Heart right ventricle (tissue), 16 donors: ENCODE measurements around the gene PON1. TPM values are rescaled to one million over a fixed set of nuclear protein-coding genes. Genes with fewer than 3 reads are reported as not detected.

Experiments used
- ATAC-seq, 8 donors: fragments of 200-7000 bp; cut with Tn5 transposase; one replicate each; pipeline ENCODE4 v1.9.1; 2020; ENCODE audit warnings: mild to moderate bottlenecking in 8 of 8, moderate library complexity in 8 of 8, moderate number of reproducible peaks in 1 of 8
- DNase-seq, 2 donors: peaks; one replicate each; pipeline ENCODE4 v3.0.0-alpha.2; 2020
- H3K27ac ChIP-seq, 10 donors: fragments of 200-600 bp; sonication (generic) in 2 of 10; one replicate each; pipeline versions ENCODE4 v1.5.0 to v1.8.0; 2020 to 2022; ENCODE audit warnings: mild to moderate bottlenecking in 3 of 10
- H3K27me3 ChIP-seq, 7 donors: fragments of 200-600 bp; one replicate each; pipeline ENCODE4 v1.8.0; 2021 to 2022; ENCODE audit warnings: mild to moderate bottlenecking in 2 of 7
- H3K36me3 ChIP-seq, 9 donors: fragments of 200-600 bp; sonication (generic) in 1 of 9; one replicate each; pipeline versions ENCODE4 v1.5.0 to v1.8.0; 2020 to 2022; ENCODE audit warnings: mild to moderate bottlenecking in 2 of 9
- H3K4me1 ChIP-seq, 9 donors: fragments of 200-600 bp; sonication (generic) in 1 of 9; one replicate each; pipeline versions ENCODE4 v1.5.0 to v1.8.0; 2020 to 2022; ENCODE audit warnings: mild to moderate bottlenecking in 4 of 9
- H3K4me3 ChIP-seq, 10 donors: fragments of 200-600 bp; sonication (generic) in 2 of 10; one replicate each; pipeline versions ENCODE4 v1.5.0 to v1.8.0; 2020 to 2022; ENCODE audit warnings: mild to moderate bottlenecking in 7 of 10, moderate library complexity in 2 of 10
- H3K9me3 ChIP-seq, 11 donors: fragments of 200-600 bp in 10 of 11; sonication (generic) in 2 of 11; one replicate each; pipeline versions ENCODE4 v1.5.0 to v1.8.0; 2013 to 2022; ENCODE audit warnings: mild to moderate bottlenecking in 2 of 11, control low read depth in 1 of 11, moderate library complexity in 1 of 11
- WGBS, 2 donors: extraction: QIAGEN DNeasy Blood & Tissue Kit; methylation state at CpG; one replicate each; pipeline ENCODE4 v1.1.7; 2013; ENCODE audit warnings: inconsistent platforms in 1 of 2; 5-methylcytosine and 5-hydroxymethylcytosine counted together
- intact Hi-C, 10 donors: fragments of 100-400 bp; cut with DNase I; formaldehyde crosslinking; loops; one replicate each; pipeline versions ENCODE4 v1.11.1 to v1.14.2; 2022
- polyA plus RNA-seq, 2 donors: library from polyadenylated mRNA; stranded (reverse); fragments of 200-250 nt; gene quantifications; one replicate each; pipeline ENCODE4 v1.2.3, GENCODE V29; 2013
- total RNA-seq, 10 donors: library from RNA; stranded (reverse); fragmentation: NEBNext Ultra II Directional in 3 of 10; extraction: Animal tissue kit (Norgen Biotek cat#: 25700) in 3 of 10; gene quantifications; one replicate each; pipeline versions ENCODE4 v1.2.1 to v1.2.4, GENCODE V29; 2021 to 2023
- TF ChIP-seq, protein P1 (sequence below), 9 donors: fragments of 200-600 bp; sonication (generic) in 2 of 9; IDR thresholded peaks; one replicate each; pipeline versions ENCODE4 v1.5.0 to v1.8.0; 2021 to 2022; ENCODE audit warnings: antibody characterized with exemption in 9 of 9, mild to moderate bottlenecking in 5 of 9, moderate library complexity in 1 of 9
- donor health status: Arrhythmogenic right ventricular cardiomyopathy.
- donor health status: ischemic (EF 13 %, LVEDD 7.1; RV severe dilation, severe dysfunction).
- donor health status: healthy with polysubstance abuse.
- donor health status: DM: no; HTN: yes; CAD: no.
- donor health status: DM: no; HTN: no; CAD: no.
- donor health status: ischemic (EF 25% LVEDD 6.9; RV normal size, moderate dysfunction).
- donor health status: ischemic (EF 25% LVEDD 5.7; RV mildly dilated, moderate dysfunction).
- donor health status: healthy.
- donor health status: DM: yes; HTN: yes; CAD: no.
- donor health status: Ischemic cardiomyopathy.
- donor health status: ischemic (EF 35%, LVEDD 5.7; RV mildly dilated, moderate dysfunction).
- donor health status: nonischemic (EF 11% LVEDD 7.7; RV severe dilation, severe dysfunction).
- donor health status: DM: yes; HTN: yes; CAD: no.
- donor health status: PGD.
- donor health status: ischemic (EF 29% LVEDD 5.4; RV normal size, mild dysfunction).
- donor health status: nonischemic (EF 23%, LVEDD 6.1; RV moderate dilation, normal function).

PON1 gene
- total and polyA plus RNA-seq, 12 donors, result 0.07 to 0.09 TPM; not detected in 10

DNA sequence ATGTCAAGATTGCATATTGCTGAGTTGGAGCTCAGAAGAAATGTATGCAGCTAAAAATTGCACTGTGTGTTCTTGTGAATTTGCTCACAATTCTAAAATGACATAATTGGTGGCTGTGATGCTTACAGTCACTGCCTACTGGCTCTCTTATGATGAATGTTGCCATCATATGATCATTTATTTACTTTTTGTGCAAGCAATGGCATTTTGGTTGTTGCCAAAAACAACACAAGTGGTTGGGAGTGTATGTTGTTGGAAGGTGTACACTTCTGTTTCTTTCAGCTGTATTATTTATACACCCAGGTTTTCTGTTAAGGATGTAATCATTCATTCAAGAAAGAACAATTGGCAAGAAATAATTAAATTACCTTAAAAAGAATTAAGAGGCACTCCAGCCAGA is 28.9 kb downstream of the PON1 start:
- peaks cover 0 to 5% (median 0%) of the 10 kb centered on the region in 9 donors for H3K36me3 ChIP-seq
- H3K9me3 ChIP-seq, result no peaks in the 10 kb centered on the region
- intact Hi-C loops, result no loop called here
- ATAC-seq (no peak), DNase-seq (no peak)
- no peaks in the 10 kb centered on the region for H3K4me1 ChIP-seq
- H3K27me3 ChIP-seq, result no peaks in the 10 kb centered on the region
- TF ChIP-seq, protein P1, sequence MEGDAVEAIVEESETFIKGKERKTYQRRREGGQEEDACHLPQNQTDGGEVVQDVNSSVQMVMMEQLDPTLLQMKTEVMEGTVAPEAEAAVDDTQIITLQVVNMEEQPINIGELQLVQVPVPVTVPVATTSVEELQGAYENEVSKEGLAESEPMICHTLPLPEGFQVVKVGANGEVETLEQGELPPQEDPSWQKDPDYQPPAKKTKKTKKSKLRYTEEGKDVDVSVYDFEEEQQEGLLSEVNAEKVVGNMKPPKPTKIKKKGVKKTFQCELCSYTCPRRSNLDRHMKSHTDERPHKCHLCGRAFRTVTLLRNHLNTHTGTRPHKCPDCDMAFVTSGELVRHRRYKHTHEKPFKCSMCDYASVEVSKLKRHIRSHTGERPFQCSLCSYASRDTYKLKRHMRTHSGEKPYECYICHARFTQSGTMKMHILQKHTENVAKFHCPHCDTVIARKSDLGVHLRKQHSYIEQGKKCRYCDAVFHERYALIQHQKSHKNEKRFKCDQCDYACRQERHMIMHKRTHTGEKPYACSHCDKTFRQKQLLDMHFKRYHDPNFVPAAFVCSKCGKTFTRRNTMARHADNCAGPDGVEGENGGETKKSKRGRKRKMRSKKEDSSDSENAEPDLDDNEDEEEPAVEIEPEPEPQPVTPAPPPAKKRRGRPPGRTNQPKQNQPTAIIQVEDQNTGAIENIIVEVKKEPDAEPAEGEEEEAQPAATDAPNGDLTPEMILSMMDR (IDR thresholded peaks at IDR 0.05), result no peak
- H3K27ac ChIP-seq, result no peak overlapping the region
- no peak overlapping the region for H3K4me3 ChIP-seq

DNA sequence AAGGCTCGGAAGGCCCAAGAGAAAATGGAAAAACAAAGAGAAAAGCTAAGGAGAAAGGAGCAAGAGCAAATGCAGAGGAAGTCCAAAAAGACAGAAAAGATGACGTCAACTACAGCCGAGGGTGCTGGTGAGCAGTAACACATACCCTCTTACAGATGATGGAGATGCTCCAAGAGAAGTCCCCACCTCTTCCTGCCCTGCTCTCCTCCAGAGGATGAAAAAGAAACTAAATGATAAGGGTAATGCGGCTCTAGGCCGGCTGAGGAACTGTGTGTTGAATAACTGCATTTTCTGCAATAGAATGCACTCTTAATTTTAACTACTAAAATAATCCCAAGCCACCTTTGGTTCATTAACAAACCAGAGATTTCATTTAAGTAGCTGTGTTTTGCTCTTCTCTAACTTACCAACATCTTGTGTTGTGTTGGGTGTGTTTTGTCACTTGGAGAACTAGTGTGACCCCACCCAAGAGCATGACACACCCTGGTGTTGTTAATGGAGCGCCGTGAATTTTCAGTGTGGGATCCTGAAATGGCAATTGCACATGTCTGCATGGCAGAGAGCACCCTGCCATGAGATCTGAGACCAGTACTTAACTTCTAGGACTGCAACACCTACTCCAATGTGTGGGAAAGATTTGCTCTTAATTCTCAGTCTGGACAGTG is 34.0 kb downstream of the PON1 start:
- WGBS, 2 donors, result 73 to 77% methylated on average over 7 of the region's 7 CpGs
- H3K4me3 ChIP-seq, result no peak overlapping the region
- H3K4me1 ChIP-seq, result no peaks in the 10 kb centered on the region
- no peak for ATAC-seq
- peaks cover 0 to 10% (median 0%) of the 10 kb centered on the region in 9 donors for H3K36me3 ChIP-seq
- H3K27ac ChIP-seq, result no peak overlapping the region
- no peak for DNase-seq
- H3K9me3 ChIP-seq, result no peaks in the 10 kb centered on the region
- TF ChIP-seq, protein P1 (IDR thresholded peaks at IDR 0.05), result no peak
- no peaks in the 10 kb centered on the region for H3K27me3 ChIP-seq
- intact Hi-C loops, result no loop called here

DNA sequence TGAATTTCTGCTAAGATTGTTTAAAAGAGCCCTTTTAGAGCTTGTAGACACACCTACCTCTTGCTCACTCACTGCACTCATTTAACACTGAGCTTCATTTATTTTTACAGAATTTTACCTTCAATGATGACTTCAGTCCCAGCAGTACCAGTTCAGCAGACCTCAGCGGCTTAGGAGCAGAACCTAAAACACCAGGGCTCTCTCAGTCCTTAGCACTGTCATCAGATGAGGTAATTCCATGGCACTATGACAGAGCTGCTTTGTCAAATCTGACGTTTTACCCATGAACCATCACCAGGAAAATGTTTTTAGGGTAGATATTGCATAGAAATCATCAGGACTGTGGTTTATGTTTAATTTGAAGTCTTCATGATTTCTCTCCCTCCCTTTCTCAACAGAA is 38.2 kb downstream of the PON1 start:
- ATAC-seq (no peak), DNase-seq (no peak)
- TF ChIP-seq, protein P1 (IDR thresholded peaks at IDR 0.05), result no peak
- no peaks in the 10 kb centered on the region for H3K9me3 ChIP-seq
- H3K4me1 ChIP-seq, result no peaks in the 10 kb centered on the region
- no peaks in the 10 kb centered on the region for H3K27me3 ChIP-seq
- H3K36me3 ChIP-seq, result peaks cover 0 to 8% (median 0%) of the 10 kb centered on the region in 9 donors
- WGBS, 2 donors, result 63 to 64% methylated on average over 2 of the region's 2 CpGs
- intact Hi-C loops, result no loop called here
- H3K27ac ChIP-seq, result no peak overlapping the region
- H3K4me3 ChIP-seq, result no peak overlapping the region

DNA sequence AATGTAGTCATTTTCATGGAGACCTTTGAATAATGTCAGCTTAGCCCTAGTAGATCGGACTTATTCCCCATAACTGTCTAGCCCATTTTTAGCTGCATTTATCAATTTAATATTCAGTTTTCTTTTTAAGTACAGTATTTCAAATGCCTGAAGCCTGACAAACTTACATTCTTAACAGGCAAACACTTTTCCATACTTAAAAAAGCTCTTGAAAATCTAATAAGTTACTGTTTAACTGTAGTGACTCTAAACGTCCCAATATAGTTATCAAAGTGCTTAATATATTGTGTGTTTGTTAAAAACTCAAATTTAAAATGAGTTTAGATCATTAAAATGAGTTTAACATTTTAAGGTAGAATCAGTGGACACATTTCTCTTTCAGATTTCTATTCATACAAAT is 44.9 kb downstream of the PON1 start:
- intact Hi-C loops, result no loop called here
- TF ChIP-seq, protein P1 (IDR thresholded peaks at IDR 0.05), result no peak
- no peak for ATAC-seq
- Histone ChIP-seq H3K27me3 (no peaks in the 10 kb centered on the region), H3K9me3 (no peaks in the 10 kb centered on the region), H3K4me1 (no peaks in the 10 kb centered on the region), H3K36me3 (peaks cover 0 to 12% (median 0%) of the 10 kb centered on the region in 9 donors), H3K27ac (no peak overlapping the region), H3K4me3 (no peak overlapping the region)
- no peak for DNase-seq
- WGBS, 2 donors, result 76 to 77% methylated on average over 2 of the region's 2 CpGs
